Activated CD8-positive, alpha-beta memory T cell treated with anti-CD3 and anti-CD28 coated beads for 48 hours (primary cell): ENCODE data around the gene APOBEC3A.
"Not testable (repeated sequence)": the region's sequence is repeated elsewhere in the genome, so short reads cannot be mapped to it uniquely, and the experiment has no call there.

ENCODE experiments used
- DNase-seq, 3 experiments: peaks; one replicate each; pipeline ENCODE4 v3.0.0-alpha.2; 2020; ENCODE audit warnings: low read depth in 2 of 3, low spot score in 2 of 3

The APOBEC3A gene

GRCh38 chr22:38942702-38943101 is 14.7 kb upstream of the APOBEC3A start:
- no peak for DNase-seq

DNA sequence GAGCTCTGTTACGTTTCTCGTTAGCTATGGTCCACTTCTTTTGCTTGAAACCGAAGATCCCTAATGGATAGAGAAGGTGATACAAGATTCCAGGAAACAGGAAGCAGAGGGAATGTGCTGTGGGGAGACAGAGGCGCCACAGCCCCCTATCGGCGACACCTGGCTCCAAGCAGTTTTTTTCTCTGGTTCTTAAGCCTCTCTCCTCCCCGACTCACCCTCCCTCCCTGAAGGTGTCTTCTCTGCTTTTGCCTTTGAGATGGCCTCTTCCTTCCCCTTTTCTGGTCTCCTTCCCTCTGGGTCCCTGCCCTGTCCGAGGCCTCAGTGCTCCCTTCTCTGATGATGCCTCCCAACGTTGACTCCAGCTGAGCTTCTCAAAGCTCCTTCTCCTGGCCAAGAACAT is 14.2 kb upstream of the APOBEC3A start:
- no peak for DNase-seq

DNA sequence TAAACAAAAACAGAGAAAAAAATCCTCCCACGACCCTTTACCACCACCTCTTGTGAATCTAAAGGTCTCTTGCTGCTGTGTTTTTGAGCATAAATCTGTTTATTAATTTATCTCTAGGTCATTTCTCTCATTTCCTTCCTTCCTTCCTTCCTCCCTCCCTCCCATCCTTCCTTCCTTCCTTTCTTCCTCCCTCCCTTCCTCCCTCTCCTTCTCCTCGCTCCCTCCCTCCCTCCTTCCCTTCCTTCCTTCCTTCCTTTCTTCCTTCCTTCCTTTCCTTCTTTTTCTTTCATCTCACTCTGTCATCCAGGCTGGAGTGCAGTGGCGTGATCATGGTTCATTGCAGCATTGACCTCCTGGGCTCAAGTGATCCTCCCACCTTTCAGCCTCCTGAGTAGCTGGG is 13.5 kb upstream of the APOBEC3A start:
- DNase-seq: no peak

- no peak for DNase-seq
Observed at GRCh38 chr22:38944653-38945052, 12.8 kb upstream of the APOBEC3A start.

DNA sequence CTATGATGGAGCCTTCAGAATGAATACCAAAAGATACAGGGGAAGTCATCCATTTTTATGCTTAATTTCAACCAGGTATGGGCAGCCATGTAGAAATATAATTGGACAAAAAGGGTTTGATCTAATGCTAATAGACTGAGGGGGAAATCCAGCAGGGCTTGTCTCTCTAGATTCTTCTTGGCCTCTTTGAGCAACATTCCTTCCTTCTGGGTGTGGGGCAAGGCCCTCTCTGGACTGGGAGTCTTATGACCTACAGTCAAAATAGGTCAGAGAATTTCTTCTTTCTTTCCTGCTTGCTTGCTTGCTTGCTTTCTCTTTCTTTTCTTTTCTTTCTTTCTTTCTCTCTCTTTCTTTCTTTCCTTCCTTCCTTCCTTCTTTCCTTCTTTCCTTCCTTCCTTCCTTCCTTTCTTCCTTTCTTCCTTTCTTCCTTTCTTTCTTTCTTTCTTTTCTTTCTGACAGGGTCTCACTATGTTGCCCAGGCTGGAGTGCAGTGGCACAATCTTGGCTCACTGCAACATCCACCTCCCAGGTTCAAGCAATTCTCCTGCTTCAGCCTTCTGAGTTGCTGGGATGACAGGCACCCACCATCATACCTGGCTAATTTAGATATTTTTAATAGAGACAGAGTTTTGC is 11.6 kb upstream of the APOBEC3A start:
- not testable (repeated sequence) for DNase-seq

- no peak for DNase-seq
Observed at GRCh38 chr22:38946771-38947170, 10.6 kb upstream of the APOBEC3A start.

GRCh38 chr22:38947321-38948140 is 9.9 kb upstream of the APOBEC3A start:
- no peak for DNase-seq

DNA sequence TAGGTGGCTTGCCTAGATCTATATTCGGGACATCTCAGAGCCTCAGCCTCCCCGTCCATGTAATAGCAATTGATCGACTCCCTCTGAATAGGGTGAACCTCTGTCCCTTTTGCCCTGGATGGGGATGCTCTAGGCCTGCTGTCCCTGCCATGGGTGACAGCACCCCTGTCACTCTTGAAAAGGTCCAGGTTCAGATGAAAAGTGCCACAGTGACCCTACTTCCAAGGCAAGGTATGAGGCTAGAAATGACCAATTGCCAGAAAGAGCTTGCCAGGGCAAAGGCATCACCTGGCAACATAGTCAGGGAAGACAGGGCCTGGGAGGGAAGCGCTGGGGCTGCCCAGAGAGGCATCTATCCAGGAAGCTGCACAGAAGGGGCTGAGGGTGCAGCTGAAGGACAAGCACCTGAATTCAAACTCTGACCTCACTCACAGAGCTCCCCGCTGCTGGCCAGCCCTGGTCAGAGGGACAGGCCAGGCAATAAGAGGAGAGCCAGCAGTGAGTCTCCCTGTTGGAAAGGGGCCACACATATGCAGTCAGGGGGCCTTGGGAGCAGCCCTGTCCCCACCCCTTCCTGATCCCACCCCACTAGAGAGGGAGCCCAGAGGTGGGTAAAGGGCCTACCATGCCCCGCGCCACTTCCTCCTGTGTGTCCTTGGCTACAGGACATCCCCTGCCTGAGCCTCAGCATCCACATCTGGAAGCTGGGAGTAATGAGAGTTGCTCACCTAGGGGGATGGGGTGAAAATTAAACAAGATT is 9.0 kb upstream of the APOBEC3A start:
- no peak for DNase-seq

- DNase-seq: no peak
Observed at GRCh38 chr22:38949889-38950405, 7.5 kb upstream of the APOBEC3A start.

- no peak for DNase-seq
Observed at GRCh38 chr22:38950527-38951295, 6.7 kb upstream of the APOBEC3A start.

DNA sequence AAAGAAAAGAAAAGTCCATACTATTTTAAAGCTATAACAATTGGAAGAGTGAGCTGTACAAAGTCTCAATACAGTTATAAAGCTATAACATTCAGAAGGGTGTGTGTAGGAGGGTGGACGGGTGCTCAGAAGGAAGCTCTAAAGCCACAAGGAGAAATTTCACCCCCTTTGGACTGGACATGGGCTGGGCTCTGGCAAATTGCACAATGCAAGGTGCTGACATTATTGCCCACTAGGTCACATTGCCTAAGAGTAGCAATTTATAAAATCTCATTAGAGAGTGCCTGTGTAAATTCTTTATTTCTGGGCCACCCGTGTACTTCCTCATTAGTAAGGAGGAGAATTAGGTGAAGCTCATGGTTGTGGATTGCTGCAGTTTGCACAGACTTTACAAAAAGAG is 5.7 kb upstream of the APOBEC3A start:
- DNase-seq: no peak

GRCh38 chr22:38952281-38952993 is 5.0 kb upstream of the APOBEC3A start:
- no peak for DNase-seq

DNA sequence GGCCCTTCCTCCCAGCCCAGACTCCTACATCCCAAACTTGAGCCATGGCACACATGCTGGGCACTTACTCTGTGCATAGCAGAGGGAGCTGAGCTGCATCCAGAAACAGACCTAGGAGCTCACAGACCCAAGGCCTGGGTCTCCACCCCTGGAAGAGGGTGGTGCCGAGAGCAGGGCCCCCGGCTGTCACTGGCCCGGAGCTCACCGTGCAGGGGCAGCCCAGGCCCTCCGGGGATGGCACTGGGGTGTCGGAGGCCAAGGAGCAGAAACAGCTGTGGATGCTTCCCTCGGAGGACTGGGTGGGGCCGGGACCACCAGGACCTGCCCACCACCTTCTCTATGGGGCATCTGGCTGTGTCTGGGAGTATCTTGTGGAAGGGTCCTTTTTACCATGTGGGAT is 4.3 kb upstream of the APOBEC3A start:
- DNase-seq: no peak

DNA sequence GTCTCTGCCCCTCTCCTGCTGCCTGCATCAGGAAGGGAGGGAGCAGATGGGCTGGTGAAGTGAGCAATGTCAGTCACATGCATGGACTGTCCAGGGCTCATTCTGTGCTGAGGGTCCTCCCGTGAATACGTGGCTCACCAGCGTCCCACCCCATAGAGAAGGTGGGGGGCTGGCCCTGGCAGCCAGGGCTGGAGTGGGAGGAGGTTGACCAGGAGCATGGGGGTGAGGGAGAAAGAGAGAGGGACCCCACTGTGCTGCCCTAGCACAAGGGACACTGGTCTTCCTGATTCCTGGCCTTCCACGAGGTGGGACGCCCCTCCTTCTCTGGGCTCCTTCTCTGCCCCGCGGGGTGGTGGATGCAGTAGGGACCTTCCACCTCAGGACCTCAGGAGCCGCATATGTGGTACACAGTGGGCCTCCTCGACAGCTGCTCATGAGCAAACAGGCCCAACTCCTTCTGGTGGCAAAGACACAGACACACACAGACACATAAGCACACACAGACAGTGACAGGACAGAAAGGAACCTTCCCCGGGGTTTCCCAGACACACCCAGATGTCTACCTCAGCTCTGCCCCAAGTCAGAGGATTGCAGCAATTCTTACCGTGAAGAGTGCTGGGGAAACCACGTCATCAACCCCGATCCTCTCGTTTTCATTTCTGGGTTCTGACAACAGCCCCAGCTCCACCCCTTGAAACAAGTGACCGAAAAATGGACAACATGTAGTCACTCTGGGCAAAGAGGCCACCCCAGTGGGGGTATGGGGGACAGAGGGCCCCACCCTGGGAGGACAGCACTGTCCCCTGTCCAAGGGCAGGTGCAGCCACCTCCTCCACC is 3.6 kb upstream of the APOBEC3A start:
- DNase-seq: peak; percentile 28 to 57 (median 47)

GRCh38 chr22:38954414-38955043 is 2.9 kb upstream of the APOBEC3A start:
- no peak for DNase-seq

DNA sequence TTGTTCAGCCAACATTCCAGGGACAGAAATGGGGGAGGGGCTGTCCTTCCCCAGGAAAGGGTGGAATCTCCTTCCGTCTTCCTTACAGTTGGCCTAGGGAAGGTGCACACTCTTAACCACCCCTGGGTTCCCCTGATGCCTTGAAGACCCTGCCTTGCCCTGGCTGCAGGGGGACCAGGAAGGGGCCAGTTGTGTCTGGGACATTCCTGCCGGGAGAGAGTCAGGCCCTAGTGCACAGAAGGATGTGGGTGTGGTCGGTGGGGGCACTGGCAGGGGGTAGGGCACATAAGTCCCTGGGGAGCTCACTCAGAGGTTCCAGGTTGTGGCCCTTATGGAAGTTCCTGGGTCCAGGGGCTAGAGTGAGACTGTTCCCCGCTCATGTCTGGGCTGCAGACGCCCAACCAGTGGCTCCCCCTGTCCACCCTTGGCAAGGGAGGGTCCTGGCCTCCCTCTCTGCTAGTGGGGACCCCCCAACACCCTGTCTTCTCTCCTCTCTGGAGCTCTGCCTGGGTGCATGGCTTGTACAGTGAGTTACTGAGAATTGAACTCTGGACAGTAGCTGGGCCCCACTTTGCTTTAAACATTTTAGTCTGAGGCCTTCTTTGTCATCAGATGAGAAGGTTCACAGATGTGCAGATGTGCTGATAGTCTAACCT is 2.0 kb upstream of the APOBEC3A start:
- DNase-seq: no peak

DNA sequence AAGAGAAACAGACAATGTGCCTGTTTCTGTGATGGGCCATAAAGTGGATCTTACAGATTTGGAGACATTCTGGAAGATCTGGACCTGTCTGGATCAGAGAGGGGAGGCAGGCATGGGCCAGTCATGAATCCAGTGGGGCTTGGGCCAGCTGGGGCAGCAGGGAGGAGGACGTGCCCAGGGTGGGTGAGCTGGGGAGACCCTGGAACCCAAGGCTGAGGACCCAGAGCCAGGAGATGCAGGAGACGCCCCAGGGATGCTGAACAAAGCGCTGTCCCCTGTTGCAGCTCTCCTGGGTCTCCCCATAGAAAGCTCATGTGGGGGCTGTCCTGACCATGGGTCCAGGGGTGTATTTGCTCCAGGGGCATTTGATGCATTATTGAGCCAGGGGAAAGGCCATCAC is 1.5 kb upstream of the APOBEC3A start:
- DNase-seq: no peak

- no peak for DNase-seq
Observed at GRCh38 chr22:38956551-38956950, 858 bp upstream of the APOBEC3A start.
